ENCODE results near the gene UFD1. TPM values are rescaled to one million over a fixed set of nuclear protein-coding genes. Genes with fewer than 3 reads are reported as not detected.

Gene UFD1
- total and polyA plus RNA-seq, 9 of the 15 experiments (the other 6 are each of a cell fraction or from before 2014, with no cell fraction given), result 238 to 645 (median 363) TPM

- peak; percentile 71; the same call in 1 of the 2 replicates for TF ChIP-seq MXI1 (IDR thresholded peaks at IDR 0.05; ENCODE audit: low read depth, low read length)
- no peak for TF ChIP-seq ZNF785 (CRISPR knock-in tag; IDR thresholded peaks at IDR 0.05)
- TF ChIP-seq KDM4B (IDR thresholded peaks at IDR 0.05; ENCODE audit: borderline replicate concordance in 2 of 2, low read depth in 1 of 2), result no peak
- TF ChIP-seq RAD51 (IDR thresholded peaks at IDR 0.05; ENCODE audit: borderline replicate concordance, low read depth), result no peak
- no peak for TF ChIP-seq KLF10 (CRISPR knock-in tag; IDR thresholded peaks at IDR 0.05)
- TF ChIP-seq ZNF639 (CRISPR knock-in tag; conservative IDR thresholded peaks at IDR 0.05 in 1 of 2, IDR thresholded peaks at IDR 0.05 in 1 of 2), result no peak
- no peak for TF ChIP-seq KAT8 (IDR thresholded peaks at IDR 0.05; ENCODE audit: low read depth)
- no peak for TF ChIP-seq SAFB (IDR thresholded peaks at IDR 0.05; ENCODE audit: borderline replicate concordance, low read depth, low read length)
- TF ChIP-seq ZBTB17 (CRISPR knock-in tag; IDR thresholded peaks at IDR 0.05), result no peak
- TF ChIP-seq BRD9 (IDR thresholded peaks at IDR 0.05; ENCODE audit: low read depth, partially characterized antibody), result no peak
- peak; percentile 82 for TF ChIP-seq FIP1L1 (IDR thresholded peaks at IDR 0.05; ENCODE audit: low read depth, low read length, poor library complexity, severe bottlenecking)
- TF ChIP-seq MEF2A (IDR thresholded peaks at IDR 0.05; ENCODE audit: control insufficient read depth, low read depth, low read length), result no peak
- no peak for TF ChIP-seq PATZ1 (CRISPR knock-in tag; IDR thresholded peaks at IDR 0.05; ENCODE audit: borderline replicate concordance)
- no peak for TF ChIP-seq NKRF (IDR thresholded peaks at IDR 0.05; ENCODE audit: borderline replicate concordance)
- no peak for TF ChIP-seq CHD4 (IDR thresholded peaks at IDR 0.05; ENCODE audit: insufficient read depth, insufficient replicate concordance, low read depth, low read length, poor library complexity, severe bottlenecking)
- TF ChIP-seq HES1 (IDR thresholded peaks at IDR 0.05; ENCODE audit: low read depth), result no peak
- no peak for TF ChIP-seq NFE2 (IDR thresholded peaks at IDR 0.05; ENCODE audit: low read depth)
- no peak for TF ChIP-seq TAF15 (IDR thresholded peaks at IDR 0.05; ENCODE audit: low read depth, low read length)
- no peak for TF ChIP-seq ZNF324 (CRISPR knock-in tag; IDR thresholded peaks at IDR 0.05)
- no peak for TF ChIP-seq ZNF431 (CRISPR knock-in tag; IDR thresholded peaks at IDR 0.05)
- TF ChIP-seq ZNF280B (CRISPR knock-in tag; IDR thresholded peaks at IDR 0.05), result no peak
Measured at GRCh38 chr22:19478901-19479354, at the start of gene UFD1 (continued).
